GM12878 (cell line): ENCODE measurements around the gene CCDC186. TPM values are rescaled to one million over a fixed set of nuclear protein-coding genes. Genes with fewer than 3 reads are reported as not detected.
"Not testable (repeated sequence)": the region's sequence is repeated elsewhere in the genome, so short reads cannot be mapped to it uniquely, and the experiment has no call there.

ENCODE experiments used
- ATAC-seq: fragments of 200-7000 bp; cut with Tn5 transposase; 3 replicates; pipeline ENCODE4 v1.9.1; 2020; ENCODE audit warnings: mild to moderate bottlenecking, moderate library complexity
- BruUV-seq: library from RNA; stranded (reverse); fragments of 400-500 nt; replicated peaks from 2 replicates; lab custom pipeline; 2021; lab: Mats Ljungman, UMichigan
- CTCF ChIA-PET: fragments of 300-600 bp; sonication (Branson Sonifier 250); formaldehyde crosslinking; extraction: SDS; loops from one replicate; lab custom pipeline; 2021; ENCODE audit warnings: inconsistent platforms; lab: Yijun Ruan, JAX
- POLR2A ChIA-PET: fragments of 350-600 bp; formaldehyde crosslinking; extraction: SDS; loops from one replicate; lab custom pipeline; 2021; ENCODE audit warnings: inconsistent platforms; lab: Charles Lee
- RAD21 ChIA-PET: fragments of 300-600 bp; sonication (Branson Sonifier 250); formaldehyde crosslinking; loops from one replicate; lab custom pipeline; 2023; ENCODE audit warnings: antibody characterized with exemption; ENCODE audit not compliant: unreplicated experiment; lab: Charles Lee
- SMC1A ChIA-PET: fragments of 300-600 bp; sonication (Branson Sonifier 250); formaldehyde crosslinking; loops from one replicate; lab custom pipeline; 2023; ENCODE audit not compliant: unreplicated experiment, uncharacterized antibody; lab: Charles Lee
- DNase-seq: peaks from one replicate; pipeline ENCODE4 v3.0.0-alpha.2; 2011; ENCODE audit warnings: low read depth, low spot score
- FAIRE-seq: peaks from 3 replicates; lab custom pipeline; 2011; peaks lifted over from hg19 to GRCh38; lab: Jason Lieb, UNC
- H2AFZ ChIP-seq: 2 replicates; pipeline ENCODE4 v1.6.0; 2011; ENCODE audit warnings: low read depth, low read length, control low read depth; ENCODE audit not compliant: control insufficient read depth
- H3K27ac ChIP-seq: 2 replicates; pipeline ENCODE4 v1.5.1; 2011; ENCODE audit warnings: control low read depth; ENCODE audit not compliant: control insufficient read depth, insufficient read depth
- H3K27me3 ChIP-seq, 2 experiments: replicated peaks in 1 of 2; 2 replicates each; pipeline versions ENCODE4 v1.6.0 to v1.6.1; 2011; ENCODE audit warnings: low read length in 1 of 2; ENCODE audit not compliant: control insufficient read depth in 2 of 2, insufficient read depth in 2 of 2
- H3K36me3 ChIP-seq, 2 experiments: 2 replicates each; pipeline ENCODE4 v1.5.1; 2011; ENCODE audit warnings: low read length in 1 of 2; ENCODE audit not compliant: control insufficient read depth in 2 of 2, insufficient read depth in 2 of 2
- H3K4me1 ChIP-seq: 2 replicates; pipeline ENCODE4 v1.6.1; 2011; ENCODE audit warnings: mild to moderate bottlenecking, low read length, moderate library complexity, mixed read lengths; ENCODE audit not compliant: control insufficient read depth, insufficient read depth
- H3K4me2 ChIP-seq: 2 replicates; pipeline ENCODE4 v1.6.0; 2011; ENCODE audit warnings: control low read depth; ENCODE audit not compliant: control insufficient read depth, insufficient read depth
- H3K4me3 ChIP-seq: fragments of 200-600 bp; sonication (generic); 2 replicates; pipeline ENCODE4 v1.5.1; 2016
- H3K79me2 ChIP-seq: 2 replicates; pipeline ENCODE4 v1.6.0; 2011; ENCODE audit warnings: low read length; ENCODE audit not compliant: control insufficient read depth, insufficient read depth
- H3K9ac ChIP-seq: 2 replicates; pipeline ENCODE4 v1.8.0; 2011; ENCODE audit warnings: low read length, control low read depth, mixed read lengths; ENCODE audit not compliant: control insufficient read depth, insufficient read depth
- H3K9me3 ChIP-seq: replicated peaks from 3 replicates; pipeline ENCODE4 v1.5.1; 2011; ENCODE audit warnings: mild to moderate bottlenecking, low read length; ENCODE audit not compliant: control insufficient read depth, insufficient read depth
- H4K20me1 ChIP-seq: 2 replicates; pipeline ENCODE4 v1.6.0; 2011; ENCODE audit not compliant: control insufficient read depth, insufficient read depth
- BACH1 ChIP-seq: fragments of 450-650 bp; IDR thresholded peaks from 2 replicates; pipeline ENCODE4 v1.6.1; 2017; ENCODE audit warnings: mild to moderate bottlenecking, borderline replicate concordance
- BRCA1 ChIP-seq: IDR thresholded peaks from 2 replicates; pipeline ENCODE4 v1.6.1; 2011; ENCODE audit warnings: low read depth, low read length, improper control_type of control experiment
- CBX5 ChIP-seq: sonication (generic); IDR thresholded peaks from 2 replicates; pipeline ENCODE4 v1.6.1; 2016; ENCODE audit warnings: low read depth, moderate library complexity, mild to moderate bottlenecking, inconsistent platforms
- HDGF ChIP-seq: fragments of 450-650 bp; IDR thresholded peaks from 2 replicates; pipeline ENCODE4 v1.6.1; 2016; ENCODE audit warnings: antibody characterized with exemption
- PML ChIP-seq: IDR thresholded peaks from 2 replicates; pipeline ENCODE4 v1.6.1; 2012; ENCODE audit warnings: low read length, inconsistent platforms
- ZNF217 ChIP-seq: fragments of 450-650 bp; IDR thresholded peaks from 2 replicates; pipeline ENCODE4 v1.6.1; 2017; ENCODE audit warnings: antibody characterized with exemption, mild to moderate bottlenecking
- WGBS: methylation state at CpG from one replicate; pipeline ENCODE4 v1.1.6; 2016; ENCODE audit warnings: low lambda C conversion rate; ENCODE audit not compliant: insufficient replicate concordance, insufficient coverage; ENCODE audit errors: missing lambda C conversion rate; 5-methylcytosine and 5-hydroxymethylcytosine counted together
- in situ Hi-C: fragments of 300-500 bp; cut with MboI; formaldehyde crosslinking; loops from 9 replicates; pipeline ENCODE4 v1.14.3; 2018; ENCODE audit warnings: mixed read lengths
- intact Hi-C: fragments of 100-400 bp; cut with micrococcal nuclease; formaldehyde crosslinking; loops from one replicate; pipeline ENCODE4 v1.14.2; 2022; ENCODE audit not compliant: unreplicated experiment
- polyA plus RNA-seq, 11 experiments: library from polyadenylated mRNA; depleted of rRNA in 4 of 11; unstranded in 6 of 11; stranded (reverse) in 5 of 11; fragments of >200 nt; fragmentation: Nextera tagmentation in 4 of 11; fragmentation: Illumina TruSeq in 1 of 11; extraction: Ambion mirVana in 4 of 11; extraction: Trizol in 1 of 11; gene quantifications; 1 replicate in 1 of 11; 2 replicates in 10 of 11; pipeline versions ENCODE4 v1.2.1 to v1.2.3, GENCODE V29; 2011 to 2016; ENCODE audit warnings: inconsistent platforms in 2 of 11, missing spikeins in 2 of 11, low read depth in 1 of 11
- total RNA-seq, 4 experiments: library from RNA; depleted of rRNA in 3 of 4; stranded (reverse); fragments of >200 nt in 3 of 4; fragmentation: Illumina TruSeq in 1 of 4; extraction: Trizol in 1 of 4; gene quantifications; 2 replicates each; pipeline versions ENCODE4 v1.2.1 to v1.2.3, GENCODE V29; 2013 to 2021
- TF ChIP-seq, protein P1 (sequence below): IDR thresholded peaks from 2 replicates; pipeline ENCODE4 v1.6.1; 2012; ENCODE audit warnings: mild to moderate bottlenecking, low read depth, low read length
- TF ChIP-seq, protein P2 (sequence below): IDR thresholded peaks from 2 replicates; pipeline ENCODE4 v1.6.1; 2011; ENCODE audit warnings: borderline replicate concordance, low read depth, mild to moderate bottlenecking, moderate library complexity, low read length; ENCODE audit not compliant: insufficient read depth, poor library complexity, severe bottlenecking
- TF ChIP-seq, protein P3 (sequence below): IDR thresholded peaks from 2 replicates; pipeline ENCODE4 v1.6.1; 2012; ENCODE audit warnings: low read depth, low read length, improper control_type of control experiment

The CCDC186 gene
- total and polyA plus RNA-seq, 10 of the 15 experiments (the other 5 are each of a cell fraction or from before 2014, with no cell fraction given), result 3.5 to 13.1 (median 7.3) TPM

DNA sequence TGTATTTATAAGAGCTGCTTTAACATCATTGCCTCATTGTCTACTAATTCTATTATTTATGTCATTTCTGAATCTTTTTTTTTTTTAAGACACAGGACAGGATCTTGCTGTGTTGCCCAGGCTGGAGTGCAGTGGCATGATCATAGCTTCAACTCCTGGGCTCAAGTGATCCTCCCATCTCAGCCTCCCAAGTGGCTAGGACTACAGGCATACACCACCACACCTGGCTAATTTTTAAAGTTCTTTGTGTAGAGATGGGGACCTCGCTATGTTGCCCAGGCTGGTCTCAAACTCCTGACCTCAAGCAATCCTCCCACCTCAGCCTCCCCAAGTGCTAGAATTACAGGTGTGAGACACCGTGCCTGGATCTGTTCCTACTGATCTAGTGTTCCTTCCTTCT lies 33.2 kb downstream of the CCDC186 start:
- H3K79me2 ChIP-seq, H3K4me3 ChIP-seq, POLR2A ChIA-PET, H3K4me2 ChIP-seq, H3K4me1 ChIP-seq, ATAC-seq, H3K9ac ChIP-seq, H3K36me3 ChIP-seq, DNase-seq, RAD21 ChIA-PET, H2AFZ ChIP-seq, H3K27me3 ChIP-seq, in situ Hi-C loops, BruUV-seq, H3K9me3 ChIP-seq, H3K27ac ChIP-seq, intact Hi-C loops, FAIRE-seq, H4K20me1 ChIP-seq: not testable (repeated sequence)
- SMC1A ChIA-PET, result interaction anchor here (0.9 kb wide), 1 partner anchor 15 kb away, joined by 3 read pairs; no protein-coding TSS in a partner anchor
- 97% methylated on average over 2 of the region's 2 CpGs for WGBS
- CTCF ChIA-PET, result interaction anchor here (1.0 kb wide), 1 partner anchor 211 kb away, joined by 4 read pairs; no protein-coding TSS in a partner anchor

DNA sequence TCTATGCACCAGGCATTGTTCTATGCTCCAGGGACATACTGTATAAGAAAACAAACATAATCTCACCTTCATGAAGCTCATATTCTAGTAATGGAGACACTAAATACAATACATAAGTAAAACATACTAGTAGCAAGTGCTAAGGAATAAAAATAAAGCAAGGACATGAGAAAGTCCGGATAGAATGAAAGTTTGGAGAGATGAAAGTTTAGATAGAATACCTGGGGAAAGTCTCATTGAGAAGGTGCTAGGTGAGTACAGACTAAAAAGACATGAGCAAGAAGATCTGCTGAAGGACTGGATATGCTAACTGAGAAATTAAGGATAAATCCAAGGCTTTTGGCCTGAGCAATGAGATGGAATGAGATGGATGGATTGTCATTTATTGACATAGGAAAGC lies 34.0 kb downstream of the CCDC186 start:
- POLR2A ChIA-PET, result no interaction called here
- TF ChIP-seq HDGF (no peak), BRCA1 (no peak), BACH1 (no peak), ZNF217 (no peak), PML (no peak), CBX5 (no peak)
- TF ChIP-seq, protein P1, sequence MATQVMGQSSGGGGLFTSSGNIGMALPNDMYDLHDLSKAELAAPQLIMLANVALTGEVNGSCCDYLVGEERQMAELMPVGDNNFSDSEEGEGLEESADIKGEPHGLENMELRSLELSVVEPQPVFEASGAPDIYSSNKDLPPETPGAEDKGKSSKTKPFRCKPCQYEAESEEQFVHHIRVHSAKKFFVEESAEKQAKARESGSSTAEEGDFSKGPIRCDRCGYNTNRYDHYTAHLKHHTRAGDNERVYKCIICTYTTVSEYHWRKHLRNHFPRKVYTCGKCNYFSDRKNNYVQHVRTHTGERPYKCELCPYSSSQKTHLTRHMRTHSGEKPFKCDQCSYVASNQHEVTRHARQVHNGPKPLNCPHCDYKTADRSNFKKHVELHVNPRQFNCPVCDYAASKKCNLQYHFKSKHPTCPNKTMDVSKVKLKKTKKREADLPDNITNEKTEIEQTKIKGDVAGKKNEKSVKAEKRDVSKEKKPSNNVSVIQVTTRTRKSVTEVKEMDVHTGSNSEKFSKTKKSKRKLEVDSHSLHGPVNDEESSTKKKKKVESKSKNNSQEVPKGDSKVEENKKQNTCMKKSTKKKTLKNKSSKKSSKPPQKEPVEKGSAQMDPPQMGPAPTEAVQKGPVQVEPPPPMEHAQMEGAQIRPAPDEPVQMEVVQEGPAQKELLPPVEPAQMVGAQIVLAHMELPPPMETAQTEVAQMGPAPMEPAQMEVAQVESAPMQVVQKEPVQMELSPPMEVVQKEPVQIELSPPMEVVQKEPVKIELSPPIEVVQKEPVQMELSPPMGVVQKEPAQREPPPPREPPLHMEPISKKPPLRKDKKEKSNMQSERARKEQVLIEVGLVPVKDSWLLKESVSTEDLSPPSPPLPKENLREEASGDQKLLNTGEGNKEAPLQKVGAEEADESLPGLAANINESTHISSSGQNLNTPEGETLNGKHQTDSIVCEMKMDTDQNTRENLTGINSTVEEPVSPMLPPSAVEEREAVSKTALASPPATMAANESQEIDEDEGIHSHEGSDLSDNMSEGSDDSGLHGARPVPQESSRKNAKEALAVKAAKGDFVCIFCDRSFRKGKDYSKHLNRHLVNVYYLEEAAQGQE, result no peak
- TF ChIP-seq, protein P2, sequence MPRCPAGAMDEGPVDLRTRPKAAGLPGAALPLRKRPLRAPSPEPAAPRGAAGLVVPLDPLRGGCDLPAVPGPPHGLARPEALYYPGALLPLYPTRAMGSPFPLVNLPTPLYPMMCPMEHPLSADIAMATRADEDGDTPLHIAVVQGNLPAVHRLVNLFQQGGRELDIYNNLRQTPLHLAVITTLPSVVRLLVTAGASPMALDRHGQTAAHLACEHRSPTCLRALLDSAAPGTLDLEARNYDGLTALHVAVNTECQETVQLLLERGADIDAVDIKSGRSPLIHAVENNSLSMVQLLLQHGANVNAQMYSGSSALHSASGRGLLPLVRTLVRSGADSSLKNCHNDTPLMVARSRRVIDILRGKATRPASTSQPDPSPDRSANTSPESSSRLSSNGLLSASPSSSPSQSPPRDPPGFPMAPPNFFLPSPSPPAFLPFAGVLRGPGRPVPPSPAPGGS, result no peak
- TF ChIP-seq, protein P3, sequence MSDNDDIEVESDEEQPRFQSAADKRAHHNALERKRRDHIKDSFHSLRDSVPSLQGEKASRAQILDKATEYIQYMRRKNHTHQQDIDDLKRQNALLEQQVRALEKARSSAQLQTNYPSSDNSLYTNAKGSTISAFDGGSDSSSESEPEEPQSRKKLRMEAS, result no peak

More for the DNA sequence above, 34.0 kb downstream of the CCDC186 start:
- no TSS peak for BruUV-seq
- H3K36me3 ChIP-seq, result peaks cover 0 to 3% of the 10 kb centered on the region in 2 experiments; a peak in 1 of 4 replicates
- 38% methylated on average over 1 of the region's 1 CpG for WGBS
- H3K4me1 ChIP-seq, result no peaks in the 10 kb centered on the region
- intact Hi-C loops (no loop called here), in situ Hi-C loops (no loop called here)
- H3K4me3 ChIP-seq, result no peak overlapping the region
- no peaks in the 10 kb centered on the region for H3K79me2 ChIP-seq
- no peak for FAIRE-seq
- ChIA-PET CTCF (interaction anchor here (1.0 kb wide), 1 partner anchor 210 kb away, joined by 4 read pairs; no protein-coding TSS in a partner anchor), SMC1A (interaction anchor here (0.9 kb wide), 1 partner anchor 14 kb away, joined by 3 read pairs; no protein-coding TSS in a partner anchor), RAD21 (no interaction called here)
- H2AFZ ChIP-seq, result no peak overlapping the region
- no peaks in the 10 kb centered on the region for H4K20me1 ChIP-seq
- H3K27ac ChIP-seq, result no peak overlapping the region
- H3K9ac ChIP-seq, result no peak overlapping the region
- no peaks in the 10 kb centered on the region for H3K9me3 ChIP-seq
- DNase-seq, result no peak
- H3K4me2 ChIP-seq, result no peak overlapping the region
- ATAC-seq, result no peak
- H3K27me3 ChIP-seq, result no peaks in the 10 kb centered on the region
